HG03520 (cell line): ENCODE results near the gene ANKHD1.

Experiments used
- ATAC-seq: cut with Tn5 transposase; IDR thresholded peaks from one replicate; pipeline ENCODE4 v1.9.1; 2021; ENCODE audit warnings: mild to moderate bottlenecking, moderate library complexity; ENCODE audit not compliant: unreplicated experiment

The ANKHD1 gene

DNA sequence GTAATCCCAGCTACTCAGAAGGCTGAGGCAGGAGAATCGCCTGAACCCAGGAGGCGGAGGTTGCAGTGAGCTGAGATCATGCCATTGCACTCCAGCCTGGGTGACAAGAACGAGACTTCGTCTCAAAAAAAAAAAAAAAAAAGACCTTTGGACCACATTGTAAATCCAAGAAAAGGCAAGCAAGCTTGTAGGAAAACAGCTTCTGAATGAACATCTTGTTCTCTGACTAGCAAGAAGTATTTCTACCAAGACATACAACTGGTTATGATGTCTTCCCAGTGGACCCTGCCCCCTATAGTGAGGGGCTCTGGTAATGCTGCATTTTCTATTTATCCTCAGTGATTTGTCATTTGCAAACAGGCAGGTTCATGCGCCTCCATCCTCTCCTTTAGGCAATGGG is 141.3 kb downstream of the ANKHD1 start:
- ATAC-seq: no peak

DNA sequence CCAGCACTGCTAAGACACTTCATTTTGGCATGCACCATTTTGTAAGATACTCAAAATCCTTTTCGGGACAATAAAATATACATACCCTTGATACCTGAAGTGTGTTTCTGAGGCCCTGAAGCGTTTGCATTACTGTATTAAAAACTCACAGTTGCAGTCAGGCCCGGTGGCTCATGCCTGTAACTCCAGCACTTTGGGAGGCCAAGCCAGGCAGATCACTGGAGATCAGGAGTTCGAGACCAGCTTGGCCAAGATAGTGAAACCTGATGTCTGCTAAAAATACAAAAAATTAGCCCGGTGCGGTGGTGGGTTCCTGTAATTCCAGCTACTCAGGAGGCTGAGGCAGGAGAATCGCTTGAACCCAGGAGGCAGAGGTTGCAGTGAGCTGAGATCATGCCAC is 143.4 kb downstream of the ANKHD1 start:
- ATAC-seq: no peak

DNA sequence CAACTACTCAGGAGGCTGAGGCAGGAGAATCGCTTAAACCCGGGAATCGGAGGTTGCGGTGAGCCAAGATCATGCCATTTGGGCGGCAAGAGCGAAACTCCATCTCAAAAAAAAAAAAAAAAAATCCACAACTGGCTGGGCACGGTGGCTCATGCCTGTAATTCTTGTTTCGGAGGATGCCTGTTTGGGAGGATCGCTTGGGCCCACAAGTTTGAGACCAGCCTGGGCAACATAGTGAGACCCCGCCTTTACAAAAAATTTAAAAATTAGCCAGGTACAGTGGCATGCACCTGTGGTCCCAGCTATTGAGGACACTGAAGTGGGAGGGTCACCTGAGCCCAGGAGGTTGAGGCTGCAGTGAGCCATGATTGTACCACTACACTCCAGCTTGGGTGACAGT is 144.0 kb downstream of the ANKHD1 start:
- no peak for ATAC-seq

DNA sequence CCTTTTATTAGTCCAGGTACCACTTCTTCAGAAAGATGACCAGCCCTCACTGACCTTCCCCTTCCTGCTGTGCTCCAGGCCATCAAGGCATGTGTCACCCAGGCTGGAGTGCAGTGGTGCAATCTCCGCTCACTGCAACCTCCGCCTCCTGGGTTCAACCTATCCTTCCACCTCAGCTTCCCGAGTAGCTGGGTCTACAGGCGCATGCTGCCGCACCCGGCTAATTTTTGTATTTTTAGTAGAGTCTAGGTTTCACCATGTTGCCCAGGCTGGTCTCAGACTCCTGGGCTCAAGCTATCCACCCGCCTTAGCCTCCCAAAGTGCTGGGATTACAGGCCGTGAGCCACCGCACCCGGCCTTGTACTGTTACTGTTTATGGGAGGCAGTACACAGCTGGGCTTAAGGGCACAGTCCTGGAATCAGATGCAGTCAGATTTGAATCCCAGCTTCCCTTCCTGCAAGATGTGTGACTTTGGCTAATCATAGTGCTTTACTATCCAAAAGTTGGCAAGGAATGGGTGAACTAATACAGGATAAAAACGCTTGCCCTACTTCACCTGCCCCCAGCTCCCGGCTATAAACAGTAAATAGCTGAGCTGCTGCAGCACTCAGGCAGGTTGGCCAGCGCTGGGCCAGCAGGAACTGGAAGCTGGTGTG is 145.3 kb downstream of the ANKHD1 start:
- ATAC-seq: no peak

DNA sequence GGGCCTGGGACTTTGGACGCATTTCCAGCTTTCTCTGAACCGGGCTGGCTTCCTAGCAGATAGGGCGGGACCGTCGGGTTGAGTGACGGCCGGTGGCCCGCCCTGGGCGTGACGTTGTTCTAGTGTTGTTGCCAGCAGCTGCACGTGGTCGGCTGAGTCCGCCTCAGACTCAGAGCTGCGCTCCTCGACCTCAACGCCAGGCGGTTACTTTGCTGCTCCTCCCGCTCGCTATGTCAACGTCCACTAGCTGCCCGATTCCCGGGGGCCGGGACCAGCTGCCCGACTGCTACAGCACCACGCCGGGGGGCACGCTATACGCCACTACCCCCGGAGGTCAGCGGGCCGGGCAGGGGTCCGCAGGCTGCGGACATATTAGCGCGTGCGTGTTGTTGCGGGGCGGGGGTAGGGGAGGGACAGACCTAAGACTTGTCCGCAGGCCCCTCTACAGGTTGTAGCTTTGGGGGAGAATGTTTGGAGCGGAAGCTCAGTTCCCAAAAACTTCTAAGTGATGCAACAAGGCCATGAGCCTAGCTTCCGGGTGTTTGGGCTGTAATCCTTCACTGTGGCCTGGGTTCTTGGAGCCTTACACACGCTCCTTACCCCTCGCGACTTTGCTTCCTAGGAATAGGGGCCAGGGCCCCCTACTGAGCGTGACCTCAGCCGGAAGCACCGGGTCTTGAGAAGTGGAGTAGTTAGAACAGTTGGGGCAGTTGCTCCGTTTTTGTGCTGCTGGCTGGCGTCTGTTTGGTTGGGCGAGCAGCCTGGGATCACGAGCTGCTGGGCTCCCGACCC is 146.1 kb downstream of the ANKHD1 start, which contains the start of gene EIF4EBP3:
EIF4EBP3 (plus strand) TSS at position 155 of the 792 bp plus-strand sequence; CDS start at position 231, 76 bp downstream.
- peak; percentile 99 for ATAC-seq

DNA sequence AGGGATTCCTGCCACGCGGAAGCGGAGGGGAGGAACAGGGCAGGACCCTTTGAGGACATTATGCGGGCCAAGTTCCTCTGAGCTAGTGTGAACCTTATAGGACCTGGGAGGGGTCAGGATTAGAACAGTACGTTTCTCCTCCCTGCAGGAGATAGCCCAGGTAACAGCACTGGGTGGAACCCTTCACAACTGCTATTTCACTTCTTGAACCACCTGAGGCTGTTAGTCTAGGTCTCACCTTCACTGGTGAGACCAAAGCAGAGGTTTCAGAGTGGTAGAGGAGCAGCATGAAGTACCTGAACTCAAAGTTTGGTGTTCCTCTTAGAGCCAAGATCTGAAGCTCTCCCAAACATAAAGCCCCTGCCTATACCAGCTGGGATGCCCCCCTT is 146.7 kb downstream of the ANKHD1 start:
- no peak for ATAC-seq

DNA sequence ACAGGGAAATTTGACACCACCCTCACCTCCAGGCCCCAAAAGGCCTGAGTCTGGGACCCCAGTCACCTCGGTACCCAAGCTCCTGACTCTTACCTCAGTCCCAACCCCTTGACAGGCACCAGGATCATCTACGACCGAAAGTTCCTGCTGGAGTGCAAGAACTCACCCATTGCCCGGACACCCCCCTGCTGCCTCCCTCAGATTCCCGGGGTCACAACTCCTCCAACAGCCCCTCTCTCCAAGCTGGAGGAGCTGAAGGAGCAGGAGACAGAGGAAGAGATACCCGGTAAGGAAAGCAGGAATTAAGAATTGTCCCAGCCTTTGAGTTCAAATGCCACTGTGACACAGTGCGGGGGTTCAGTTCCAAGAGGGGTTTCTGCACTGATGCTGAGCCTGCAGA is 147.2 kb downstream of the ANKHD1 start:
- ATAC-seq: no peak

DNA sequence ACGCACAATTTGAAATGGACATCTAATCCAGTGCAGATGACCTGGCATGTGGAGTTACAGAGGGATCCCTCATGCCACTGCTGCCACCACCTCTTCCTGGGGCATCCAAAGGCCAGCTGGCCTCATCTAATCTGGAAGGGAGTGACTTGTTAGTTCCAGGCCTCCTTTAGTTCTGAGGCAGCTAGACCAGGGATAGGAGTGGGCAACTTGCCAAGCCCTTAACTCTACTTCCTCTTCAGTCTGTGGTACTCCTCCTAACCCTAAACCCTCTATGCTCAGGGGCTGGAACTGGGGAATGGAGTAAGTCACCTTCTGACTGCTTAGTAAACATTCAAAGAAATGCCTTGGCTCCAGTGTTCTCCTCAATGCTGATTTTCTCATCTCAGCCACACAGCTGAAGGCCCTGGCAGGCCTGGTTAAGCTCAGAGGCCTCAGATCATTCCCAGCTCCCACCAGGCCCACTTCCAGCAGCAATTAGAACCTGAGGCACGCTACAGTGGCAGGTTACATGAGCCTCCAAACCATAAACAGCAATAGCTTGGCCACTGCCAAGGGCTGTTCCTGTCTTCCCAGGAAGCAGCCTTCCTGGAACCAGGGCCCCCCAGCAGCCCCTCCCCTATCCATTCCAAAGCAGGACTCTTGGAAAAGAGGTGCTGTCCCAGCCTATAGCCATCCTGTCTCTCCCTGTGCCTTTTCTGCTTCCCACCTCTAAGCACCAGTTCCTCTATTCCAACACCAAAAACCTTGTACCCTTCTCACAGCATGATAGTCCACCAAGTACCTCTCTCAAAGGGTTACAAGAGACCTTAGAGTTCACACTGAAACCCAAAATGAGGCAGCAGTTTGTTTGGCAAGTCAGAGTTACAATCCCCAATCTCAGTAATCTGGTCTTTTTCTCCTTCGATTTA is 147.9 kb downstream of the ANKHD1 start:
- no peak for ATAC-seq

DNA sequence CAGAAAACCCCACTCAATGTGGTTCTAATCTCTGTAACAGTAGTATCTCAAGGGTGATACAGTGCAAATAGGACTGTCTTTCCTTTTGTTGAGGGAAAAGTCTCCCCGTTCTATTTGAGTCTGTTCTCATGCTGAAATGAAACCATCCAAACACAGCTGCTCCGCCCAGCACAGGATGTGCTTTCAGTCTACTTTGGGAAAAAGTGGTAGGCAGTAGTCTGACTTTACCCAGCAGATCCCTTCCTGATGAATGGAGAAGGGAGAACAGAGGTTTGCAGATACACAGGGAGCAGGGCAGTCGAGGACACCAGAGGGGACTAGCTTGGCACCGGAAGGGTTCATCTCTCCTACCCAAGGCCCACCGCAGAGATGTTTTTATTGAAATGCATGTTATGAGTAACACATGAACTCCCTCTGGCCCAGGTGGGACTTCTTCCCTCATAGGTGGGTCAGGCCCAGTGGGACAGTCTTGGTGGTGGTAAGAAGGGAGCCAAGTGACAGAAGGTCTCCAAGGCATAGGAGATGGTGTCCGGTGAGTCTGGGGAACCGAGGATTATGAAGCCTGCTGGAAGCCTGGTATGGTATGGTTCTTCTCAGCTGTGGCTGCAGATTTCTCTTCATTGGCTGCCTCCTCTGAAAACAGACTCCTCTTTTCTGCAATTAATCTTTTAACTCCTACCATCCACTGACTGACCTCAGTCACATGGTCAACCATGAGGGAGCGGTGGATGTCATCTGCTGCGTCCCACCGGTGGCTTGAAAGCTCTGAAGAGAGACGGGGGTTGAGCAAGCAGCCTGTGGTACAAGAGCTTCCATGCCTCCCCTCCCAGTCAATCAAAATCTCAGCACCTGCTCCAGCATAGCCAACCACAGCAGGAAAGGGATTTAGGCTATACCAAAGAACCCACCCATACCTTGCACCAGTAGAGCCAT is 148.8 kb downstream of the ANKHD1 start:
- no peak for ATAC-seq

DNA sequence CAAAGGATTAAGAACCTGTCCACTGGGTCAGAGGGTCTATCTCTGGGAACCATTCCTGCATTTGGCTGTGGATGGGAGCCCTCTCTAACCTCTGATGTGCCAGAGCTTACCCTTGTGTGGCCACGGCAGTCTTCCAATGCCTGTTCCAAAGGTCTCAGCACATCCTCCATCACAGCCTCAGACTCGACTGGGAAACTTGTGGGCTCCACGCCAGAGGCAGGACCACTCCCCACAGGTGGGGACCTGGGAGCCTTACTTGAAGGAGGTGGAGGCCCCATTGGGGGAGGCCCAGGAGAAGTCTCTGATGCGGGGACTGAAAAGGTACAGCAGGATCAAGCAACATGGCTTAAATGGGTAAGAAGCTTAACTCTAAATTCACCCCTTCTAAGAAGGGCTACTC is 150.2 kb downstream of the ANKHD1 start:
- no peak for ATAC-seq

DNA sequence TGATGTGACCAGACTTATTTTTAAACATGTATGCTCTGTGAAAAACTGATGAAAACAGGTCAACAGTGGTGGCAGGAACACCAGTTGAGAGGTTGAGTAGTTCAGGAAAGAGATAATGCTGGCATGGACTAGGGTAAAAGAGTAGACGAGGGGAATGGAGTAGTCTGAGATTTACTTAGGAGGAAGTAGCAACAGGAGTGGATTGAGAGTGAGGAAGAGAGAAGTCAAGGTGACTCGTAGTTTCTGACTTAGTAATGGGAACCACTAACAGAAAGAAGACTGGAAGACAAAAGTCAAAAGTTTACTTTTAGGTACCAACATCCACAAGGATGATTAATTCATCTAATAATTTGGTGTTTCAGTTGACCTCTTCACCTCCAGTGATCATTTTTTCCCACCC is 152.0 kb downstream of the ANKHD1 start:
- ATAC-seq: no peak

DNA sequence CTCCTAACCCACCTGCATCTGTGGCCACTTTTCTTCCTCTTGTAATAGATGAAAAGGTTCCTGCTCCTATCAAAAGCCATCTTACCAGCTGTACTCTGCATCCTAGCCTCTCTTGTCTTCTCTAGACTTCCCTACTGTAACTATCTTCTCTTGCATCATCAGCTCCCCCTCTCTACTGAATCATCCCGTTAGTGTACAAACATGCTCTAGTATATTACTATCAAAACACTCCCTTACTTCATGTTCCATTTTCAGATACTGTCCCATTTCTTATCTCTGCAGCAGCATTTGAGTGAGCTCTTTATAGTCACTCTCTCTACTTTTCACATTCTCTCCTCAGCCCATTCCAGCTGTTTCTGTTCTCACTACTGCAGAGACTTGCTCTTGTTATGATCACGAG is 152.8 kb downstream of the ANKHD1 start:
- ATAC-seq: no peak

DNA sequence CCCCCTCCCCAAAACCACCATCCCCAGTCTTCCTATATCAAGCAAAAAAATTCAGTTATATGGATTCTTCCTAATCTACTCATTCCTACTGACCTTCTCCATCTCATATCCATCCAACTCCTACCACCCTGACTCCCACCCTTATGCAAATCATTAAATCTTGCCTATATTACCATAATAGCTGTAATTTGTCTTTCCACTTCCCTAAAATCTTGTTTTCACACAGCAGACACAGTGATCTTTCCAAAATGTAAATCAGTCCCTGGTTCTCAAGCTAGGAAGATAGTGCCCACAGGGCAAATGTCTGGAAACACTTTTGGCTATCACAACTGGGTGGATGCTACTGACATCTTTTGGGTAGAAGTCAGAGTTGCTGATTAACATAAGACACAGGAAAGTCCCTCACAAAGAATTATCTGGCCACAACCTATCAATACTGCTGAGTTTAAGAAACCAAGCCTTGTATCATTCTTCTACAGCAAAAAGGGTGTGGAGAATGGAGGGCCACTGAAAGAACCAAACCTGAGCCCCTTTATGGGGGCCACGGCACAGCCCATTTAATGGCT is 154.2 kb downstream of the ANKHD1 start:
- no peak for ATAC-seq

DNA sequence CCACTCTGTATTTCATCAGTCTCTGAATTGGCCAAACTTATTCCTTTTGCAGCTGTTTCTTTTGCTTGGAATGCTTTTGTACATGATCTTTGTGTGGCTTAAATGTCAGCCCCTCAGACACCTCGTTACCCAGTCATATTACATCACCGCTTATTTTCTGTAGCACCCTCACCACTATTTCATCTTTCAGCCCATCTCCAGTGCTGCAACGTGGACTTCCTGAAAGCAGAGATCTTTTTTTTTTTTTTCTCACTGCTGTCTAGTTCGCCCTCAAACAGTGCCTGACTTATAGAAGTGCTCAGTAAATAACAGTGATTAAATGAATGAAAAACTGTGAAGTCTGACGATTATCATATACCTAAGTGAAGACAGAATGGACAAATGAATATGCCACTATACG is 154.8 kb downstream of the ANKHD1 start:
- no peak for ATAC-seq

DNA sequence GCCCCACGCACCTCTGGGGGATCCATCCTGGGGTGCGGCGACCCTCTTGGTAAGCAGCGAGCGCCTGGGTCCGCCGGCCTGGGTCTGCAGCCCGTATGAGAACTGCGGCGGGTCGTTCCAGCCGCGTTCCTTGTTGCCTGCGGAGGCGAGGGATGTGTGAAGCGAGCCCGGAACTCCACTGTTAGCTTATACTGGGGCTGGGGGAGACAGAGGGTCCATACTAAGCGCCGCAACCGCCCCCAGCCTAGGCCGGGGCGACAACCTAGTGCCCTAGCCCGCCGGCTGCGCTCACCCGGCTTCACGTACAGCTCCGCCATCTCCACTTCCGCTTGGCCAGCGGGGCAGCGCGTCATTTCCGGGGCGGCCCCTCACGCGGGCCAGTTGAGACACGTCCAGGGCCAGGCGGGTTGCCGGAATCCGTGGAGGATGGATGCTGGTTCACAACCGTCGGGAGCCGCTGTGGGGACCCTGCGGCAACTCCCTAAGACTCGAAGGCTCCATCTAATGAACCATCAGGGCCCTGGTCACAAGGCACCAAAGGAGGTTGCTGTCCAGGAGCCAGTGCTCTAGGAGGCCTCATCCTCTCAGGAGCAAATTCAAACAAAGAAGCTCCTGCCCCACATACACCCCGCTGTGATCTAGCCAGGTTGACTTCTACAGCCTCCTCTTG is 155.6 kb downstream of the ANKHD1 start, which contains the start of gene SRA1:
SRA1 (minus strand) TSS at position 338 of the 670 bp plus-strand sequence; CDS start at position 317, 21 bp downstream.
- ATAC-seq: peak; percentile 92

DNA sequence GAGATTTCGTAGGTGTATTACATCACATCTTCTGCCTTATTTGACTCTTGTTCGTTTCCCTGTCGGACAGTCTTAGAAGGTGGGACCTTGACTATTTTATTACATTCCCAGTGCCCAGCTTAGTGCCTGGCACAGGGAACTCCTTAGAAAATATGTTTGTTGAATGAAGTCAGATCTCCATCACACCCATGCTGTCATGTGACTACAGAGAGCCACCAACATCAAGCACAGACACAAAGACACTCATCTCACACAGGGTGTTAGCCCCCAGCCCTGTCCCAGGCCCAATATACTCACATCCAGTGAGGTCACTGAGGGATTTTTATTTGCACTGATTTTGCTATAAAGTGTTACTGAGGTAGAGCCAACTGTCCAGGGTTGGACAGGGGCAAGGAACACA is 156.3 kb downstream of the ANKHD1 start:
- ATAC-seq: no peak

DNA sequence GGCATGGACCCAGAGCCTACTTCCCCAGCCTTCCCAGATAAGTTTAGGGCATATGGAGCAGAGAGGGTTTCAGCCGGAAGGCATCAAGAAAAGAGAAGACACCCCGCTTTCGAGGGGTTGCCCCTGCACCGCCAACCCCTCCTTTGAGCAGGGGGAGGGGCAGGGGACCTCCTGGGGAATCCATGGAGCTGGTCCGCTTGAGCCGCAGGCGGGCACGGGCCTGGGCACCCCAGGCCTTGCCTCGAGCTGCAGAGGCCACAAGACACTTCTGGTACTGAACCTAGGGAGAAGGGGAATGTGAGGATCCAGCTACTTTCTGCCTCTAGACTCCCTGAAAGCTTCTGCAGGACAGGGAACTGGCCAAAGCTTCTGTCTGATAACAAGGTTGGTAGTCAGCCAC is 156.9 kb downstream of the ANKHD1 start:
- no peak for ATAC-seq

DNA sequence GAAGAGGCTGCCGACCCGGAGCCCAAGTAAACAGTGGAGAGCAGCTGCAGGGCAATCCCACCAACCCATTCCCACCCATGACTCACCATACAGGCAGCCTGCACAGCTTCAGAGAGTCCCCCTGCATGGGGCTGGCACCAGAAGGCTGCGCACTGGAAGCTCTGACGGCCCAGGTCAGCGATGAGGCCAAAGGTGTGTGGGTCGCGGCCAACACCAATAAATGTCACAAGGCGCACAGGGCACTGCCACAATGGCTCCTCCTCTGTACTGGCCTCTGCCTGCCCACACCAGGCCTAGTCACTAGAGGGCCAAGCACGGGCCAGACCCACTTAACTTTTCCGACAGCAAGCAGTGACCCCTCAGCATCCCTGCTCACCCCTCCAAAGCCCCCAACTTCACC is 158.6 kb downstream of the ANKHD1 start:
- ATAC-seq: no peak

DNA sequence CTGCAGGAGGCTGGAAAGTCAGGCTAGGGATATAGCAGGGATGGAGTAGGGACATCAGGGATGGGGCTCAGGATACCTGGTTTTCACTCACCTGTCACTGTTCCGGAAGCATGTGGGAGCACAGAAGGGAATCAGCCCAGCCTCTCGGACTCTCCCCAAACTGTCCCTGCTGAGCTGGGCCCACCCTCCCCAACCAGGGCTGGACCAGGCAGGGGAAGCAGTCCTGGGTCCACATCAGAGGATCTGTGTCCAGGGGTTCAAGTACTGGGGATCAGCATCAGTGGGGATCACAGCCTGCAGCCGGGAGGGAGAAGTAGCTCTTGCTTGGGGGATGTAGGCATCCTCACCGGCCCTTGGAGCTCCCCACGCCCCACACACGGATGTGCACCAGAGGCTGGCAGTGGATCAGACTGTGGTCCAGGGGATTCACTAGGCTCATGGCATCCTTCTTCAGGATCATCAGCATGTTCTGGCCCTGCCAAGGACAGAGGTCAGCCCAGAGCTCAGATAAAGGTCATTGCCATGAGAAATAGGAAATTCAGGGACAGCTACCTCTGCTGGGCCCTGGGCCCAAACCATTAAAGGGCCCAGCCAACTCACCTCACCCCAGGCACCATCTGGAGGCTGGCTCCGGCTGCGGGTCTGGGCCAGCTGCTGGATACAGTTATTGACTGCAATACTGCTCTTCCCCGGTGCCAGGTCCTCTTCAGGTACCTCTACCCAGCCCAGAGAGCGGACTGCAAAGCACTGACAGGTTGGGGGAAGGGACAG is 160.3 kb downstream of the ANKHD1 start:
- no peak for ATAC-seq
